GM13977 (cell line): Measurements from ENCODE around the gene DGKQ.

Experiments
- DNase-seq: peaks from one replicate; pipeline ENCODE4 v3.0.0; 2012; ENCODE audit warnings: low spot score
- in situ Hi-C: fragments of 300-500 bp; cut with MboI; formaldehyde crosslinking; loops from one replicate; pipeline ENCODE4 v1.12.0; 2022; ENCODE audit warnings: low sequenced_read_pairs, low pct_unique_long_range_greater_than_20kb, mixed read lengths, inconsistent platforms; ENCODE audit not compliant: unreplicated experiment
- TF ChIP-seq, protein P1 (sequence below): IDR thresholded peaks from 2 replicates; pipeline ENCODE4 v1.5.1; 2012; ENCODE audit warnings: mild to moderate bottlenecking, control low read depth; ENCODE audit not compliant: insufficient read depth; ENCODE audit errors: extremely low read depth, missing control alignments

Gene DGKQ

GRCh38 chr4:1018147-1019020 is 45.0 kb upstream of the DGKQ start:
- in situ Hi-C loops: no loop called here
- no peak for DNase-seq
- TF ChIP-seq, protein P1, sequence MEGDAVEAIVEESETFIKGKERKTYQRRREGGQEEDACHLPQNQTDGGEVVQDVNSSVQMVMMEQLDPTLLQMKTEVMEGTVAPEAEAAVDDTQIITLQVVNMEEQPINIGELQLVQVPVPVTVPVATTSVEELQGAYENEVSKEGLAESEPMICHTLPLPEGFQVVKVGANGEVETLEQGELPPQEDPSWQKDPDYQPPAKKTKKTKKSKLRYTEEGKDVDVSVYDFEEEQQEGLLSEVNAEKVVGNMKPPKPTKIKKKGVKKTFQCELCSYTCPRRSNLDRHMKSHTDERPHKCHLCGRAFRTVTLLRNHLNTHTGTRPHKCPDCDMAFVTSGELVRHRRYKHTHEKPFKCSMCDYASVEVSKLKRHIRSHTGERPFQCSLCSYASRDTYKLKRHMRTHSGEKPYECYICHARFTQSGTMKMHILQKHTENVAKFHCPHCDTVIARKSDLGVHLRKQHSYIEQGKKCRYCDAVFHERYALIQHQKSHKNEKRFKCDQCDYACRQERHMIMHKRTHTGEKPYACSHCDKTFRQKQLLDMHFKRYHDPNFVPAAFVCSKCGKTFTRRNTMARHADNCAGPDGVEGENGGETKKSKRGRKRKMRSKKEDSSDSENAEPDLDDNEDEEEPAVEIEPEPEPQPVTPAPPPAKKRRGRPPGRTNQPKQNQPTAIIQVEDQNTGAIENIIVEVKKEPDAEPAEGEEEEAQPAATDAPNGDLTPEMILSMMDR: no peak

DNA sequence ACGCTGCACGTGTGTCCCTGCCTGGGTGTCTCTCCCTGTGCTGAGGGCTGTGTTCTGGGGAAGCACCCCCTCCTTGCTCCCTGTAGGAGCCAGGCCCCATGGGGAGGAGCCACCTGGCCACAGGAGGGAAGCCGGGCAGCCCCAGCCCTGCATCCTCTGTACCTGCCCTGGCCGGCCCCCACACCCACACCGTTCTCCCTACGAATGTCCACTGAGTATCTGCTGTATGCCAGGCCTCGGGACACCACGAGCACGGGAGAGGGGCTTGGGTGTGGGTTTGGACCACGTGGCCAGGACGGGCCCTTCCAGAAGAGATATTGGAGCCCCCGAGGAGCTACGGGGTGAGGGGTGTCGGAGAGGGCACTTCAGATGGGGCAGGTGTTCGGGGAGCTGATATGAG is 44.3 kb upstream of the DGKQ start:
- TF ChIP-seq, protein P1: no peak
- no peak for DNase-seq
- in situ Hi-C loops: no loop called here

DNA sequence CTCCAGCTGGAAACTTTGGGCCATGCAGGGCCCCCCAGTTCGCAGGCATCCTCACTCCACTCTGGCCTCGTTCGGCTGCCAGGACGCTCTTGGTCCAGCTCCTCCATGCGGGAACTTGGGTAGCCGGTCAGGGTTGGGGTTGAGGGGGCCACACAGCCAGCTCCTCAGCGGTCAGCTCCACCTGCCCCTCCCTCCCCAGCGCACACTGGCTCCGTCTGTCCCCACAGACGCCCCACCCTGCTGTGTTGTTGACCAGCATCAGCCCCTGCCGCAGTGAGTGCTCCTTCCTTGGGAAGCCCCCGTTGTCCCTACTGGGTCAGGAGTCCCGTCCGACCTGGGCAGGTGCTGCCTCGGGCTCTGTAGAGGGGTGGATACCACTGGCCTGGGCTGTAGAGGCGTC is 43.8 kb upstream of the DGKQ start:
- in situ Hi-C loops: no loop called here
- DNase-seq: no peak

DNA sequence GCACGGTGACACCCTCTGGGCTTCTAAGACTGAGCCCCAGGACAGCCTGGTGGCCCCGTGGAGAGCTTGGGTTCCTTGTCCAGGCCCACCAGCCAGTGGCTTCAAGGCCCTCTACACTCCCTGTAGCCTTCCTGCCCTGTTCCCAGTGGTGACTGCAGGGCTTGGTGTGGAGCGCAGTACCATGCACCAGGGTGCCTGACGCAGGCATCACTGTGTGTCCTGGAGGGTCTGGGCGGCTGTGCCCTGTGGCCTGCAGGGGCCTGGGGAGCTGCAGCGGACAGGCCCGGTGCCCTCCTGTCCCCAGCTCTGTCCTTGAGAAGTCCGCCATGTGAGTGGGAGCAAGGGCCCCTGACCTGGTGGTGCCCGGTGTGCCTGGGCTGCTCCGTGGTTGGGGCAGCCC is 42.4 kb upstream of the DGKQ start:
- in situ Hi-C loops: no loop called here
- TF ChIP-seq, protein P1: no peak
- no peak for DNase-seq

More for the DNA sequence above, 43.8 kb upstream of the DGKQ start:
- TF ChIP-seq, protein P1: no peak

- in situ Hi-C loops: no loop called here
- no peak for DNase-seq
These were observed 41.8 kb upstream of the DGKQ start for GRCh38 chr4:1015179-1015578.

DNA sequence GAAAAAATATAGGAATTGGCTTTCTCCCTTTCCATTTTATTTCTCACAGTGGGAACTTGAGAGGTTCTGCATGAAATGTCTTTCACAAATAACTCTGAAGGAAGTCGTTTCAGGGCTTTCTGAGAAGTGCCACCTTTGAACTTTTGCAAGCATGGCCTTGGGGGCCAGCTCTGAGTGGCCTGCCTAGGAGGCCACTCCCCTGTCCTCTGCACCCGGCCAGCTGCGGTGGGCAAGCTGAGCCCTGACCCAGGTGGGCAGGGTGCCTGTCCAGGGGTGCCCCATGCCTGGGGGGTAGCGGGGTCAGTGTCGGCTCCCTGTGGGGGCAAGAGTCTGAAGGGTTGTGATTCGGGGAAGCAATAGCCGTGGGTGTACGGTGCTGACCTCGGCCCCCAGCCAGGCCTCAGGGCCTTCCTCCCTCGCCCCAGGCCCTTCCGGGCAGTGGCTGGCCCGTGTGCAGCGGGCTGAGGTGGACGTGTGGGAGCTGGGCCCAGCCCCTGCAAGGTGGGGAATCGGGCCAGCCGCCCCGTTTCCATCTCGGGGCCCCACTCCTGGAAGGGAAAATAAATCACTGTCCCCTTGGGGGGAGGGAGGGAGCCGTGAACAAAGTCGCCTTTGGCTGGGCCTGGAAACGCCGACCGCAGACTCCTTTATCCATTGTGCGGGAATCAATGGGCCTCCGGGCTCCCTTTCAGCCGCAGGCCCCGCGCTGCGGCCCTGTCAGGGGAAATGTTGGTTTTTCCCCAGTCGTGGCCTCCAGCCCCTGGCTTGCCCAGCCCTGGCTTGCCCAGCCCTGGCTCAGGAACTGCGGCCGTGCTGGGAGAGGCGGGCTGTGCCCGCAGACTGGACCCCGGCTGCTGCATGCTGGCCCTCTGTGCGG is 41.2 kb upstream of the DGKQ start:
- no peak for DNase-seq
- in situ Hi-C loops: no loop called here
- TF ChIP-seq, protein P1: no peak

More at GRCh38 chr4:1015179-1015578, 41.8 kb upstream of the DGKQ start:
- TF ChIP-seq, protein P1: no peak
